ENCODE results near the gene FBXO42. TPM values are rescaled to one million over a fixed set of nuclear protein-coding genes. Genes with fewer than 3 reads are reported as not detected.

FBXO42 gene
- 9.4 and 9.9 TPM in 2 replicates for total RNA-seq (2012; rRNA removed)

DNA sequence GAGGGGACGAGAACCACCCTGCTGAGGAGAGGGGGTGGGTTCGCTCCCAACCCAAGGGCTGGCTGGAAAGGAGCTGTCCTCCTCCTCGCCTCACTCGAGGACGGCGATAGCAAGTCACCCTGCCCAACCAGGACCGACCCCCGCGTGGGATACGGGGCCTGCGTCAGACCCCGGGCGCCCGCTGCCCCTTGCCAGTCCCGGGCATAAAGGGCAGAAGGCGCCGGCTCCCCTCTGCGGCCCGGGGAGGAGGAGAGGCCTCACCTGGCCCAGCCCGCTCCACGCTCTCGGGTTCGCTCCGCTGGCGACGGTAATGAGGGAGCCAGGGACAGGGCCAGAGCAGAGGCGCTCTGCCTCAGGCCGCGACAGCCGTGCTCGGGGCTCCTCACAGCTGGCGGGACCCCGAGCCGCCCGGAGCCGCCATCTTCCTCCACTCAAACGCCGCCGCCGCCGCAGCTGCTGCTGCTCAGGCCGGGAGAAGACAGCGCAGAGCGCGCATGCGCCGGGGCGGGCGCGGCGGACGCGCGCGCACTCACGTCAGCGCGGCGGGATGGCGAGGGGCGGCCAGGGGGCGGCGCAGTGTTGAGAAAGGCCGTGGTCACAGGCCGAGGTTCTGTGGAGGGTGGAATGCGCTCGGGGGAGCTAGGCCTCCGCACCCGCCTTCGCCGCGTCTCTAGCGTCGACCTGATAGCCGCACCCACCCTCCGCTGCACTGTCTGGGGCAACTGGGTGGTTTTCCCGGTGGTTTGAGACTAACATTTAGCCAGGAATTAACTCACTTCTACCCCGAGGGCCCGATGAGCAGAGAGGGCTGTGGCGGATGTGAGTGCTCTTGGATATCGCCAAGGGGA, at the start of gene FBXO42:
Gene FBXO42, minus strand, starts transcription at position 487 of the 848 bp plus-strand sequence. CDS start 37,062 bp downstream, outside the sequence.
- Histone ChIP-seq H3K27me3 (ENCODE audit: control insufficient read depth, insufficient read depth, low read length) (no peaks in the 10 kb centered on the region), H3K4me2 (ENCODE audit: low read length) (peak within 1 kb of the TSS; percentile 94), H3K4me3 (ENCODE audit: low read length) (peak within 1 kb of the TSS; percentile 97), H3K9ac (ENCODE audit: low read depth, low read length) (peak within 1 kb of the TSS; percentile 98), H3K4me1 (ENCODE audit: control insufficient read depth, insufficient read depth, low read length) (peaks cover 30% of the 10 kb centered on the region), H3K36me3 (ENCODE audit: insufficient read depth, low read length) (no peaks in the 10 kb centered on the region), H3K9me3 (replicated peaks; ENCODE audit: low read length) (no peaks in the 10 kb centered on the region)

DNA sequence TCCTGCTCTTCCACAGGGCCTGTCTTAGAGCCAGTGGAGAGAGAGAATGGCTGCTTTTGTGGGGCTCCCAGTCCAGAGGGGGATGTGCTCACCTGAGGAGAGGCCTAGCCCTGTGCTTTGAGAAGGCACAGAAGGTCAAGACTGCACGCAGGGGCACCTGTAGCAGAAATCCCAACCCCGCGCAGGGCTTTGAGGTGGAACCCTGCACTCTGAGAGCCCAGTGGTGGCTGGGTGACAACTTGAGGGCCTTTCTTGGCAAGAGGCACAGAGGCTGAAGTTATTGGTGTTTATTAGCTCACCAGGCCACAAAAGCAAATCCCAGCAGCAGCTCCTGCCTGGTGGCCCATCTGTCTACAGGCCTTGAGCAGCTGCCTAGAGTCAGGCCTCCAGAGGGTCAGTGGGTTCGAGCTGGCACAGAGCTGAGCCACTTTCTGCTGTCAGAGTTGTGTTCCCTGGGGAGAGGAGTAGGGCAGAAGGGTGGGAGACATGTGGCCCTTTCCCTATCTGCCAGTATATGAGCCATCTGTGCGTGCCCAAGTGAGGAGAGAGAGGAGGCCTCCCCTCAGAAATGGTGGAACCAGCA, 46.2 kb upstream of the FBXO42 start:
- H3K9me3 ChIP-seq (replicated peaks; ENCODE audit: low read length): no peaks in the 10 kb centered on the region
- H3K27me3 ChIP-seq (ENCODE audit: control insufficient read depth, insufficient read depth, low read length): no peaks in the 10 kb centered on the region
- H3K9ac ChIP-seq (ENCODE audit: low read depth, low read length): no peak overlapping the region
- H3K4me2 ChIP-seq (ENCODE audit: low read length): no peak overlapping the region
- no peak overlapping the region for H3K4me3 ChIP-seq (ENCODE audit: low read length)
- H3K4me1 ChIP-seq (ENCODE audit: control insufficient read depth, insufficient read depth, low read length): peaks cover 35% of the 10 kb centered on the region
- H3K36me3 ChIP-seq (ENCODE audit: insufficient read depth, low read length): peaks cover 38% of the 10 kb centered on the region

DNA sequence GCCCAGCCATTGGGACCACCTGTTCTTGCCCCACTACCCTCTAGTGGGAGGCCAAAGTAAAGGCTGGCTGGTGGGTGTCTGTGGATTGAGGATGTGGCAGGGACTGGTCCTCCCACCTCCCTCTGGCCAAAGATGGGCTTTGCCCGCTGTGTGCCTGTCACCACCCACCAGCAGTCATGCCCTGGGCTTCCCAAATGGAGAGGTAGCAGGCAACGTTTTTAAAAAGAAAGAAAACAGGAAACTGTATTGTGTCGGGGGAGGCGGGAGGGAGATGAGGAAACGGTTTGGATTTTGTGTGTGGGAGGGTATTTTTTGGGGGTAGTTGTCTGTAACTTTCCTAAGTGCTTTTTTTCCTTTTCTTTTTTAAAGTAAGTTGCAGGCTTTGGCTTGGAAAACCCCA, 44.8 kb upstream of the FBXO42 start:
- no peaks in the 10 kb centered on the region for H3K9me3 ChIP-seq (replicated peaks; ENCODE audit: low read length)
- peaks cover 42% of the 10 kb centered on the region for H3K36me3 ChIP-seq (ENCODE audit: insufficient read depth, low read length)
- H3K9ac ChIP-seq (ENCODE audit: low read depth, low read length): no peak overlapping the region
- H3K4me3 ChIP-seq (ENCODE audit: low read length): no peak overlapping the region
- H3K27me3 ChIP-seq (ENCODE audit: control insufficient read depth, insufficient read depth, low read length): no peaks in the 10 kb centered on the region
- H3K4me1 ChIP-seq (ENCODE audit: control insufficient read depth, insufficient read depth, low read length): peaks cover 40% of the 10 kb centered on the region
- H3K4me2 ChIP-seq (ENCODE audit: low read length): peak overlapping the region; percentile 42

- Histone ChIP-seq H3K4me2 (ENCODE audit: low read length) (peak overlapping the region; percentile 42), H3K27me3 (ENCODE audit: control insufficient read depth, insufficient read depth, low read length) (no peaks in the 10 kb centered on the region), H3K4me3 (ENCODE audit: low read length) (no peak overlapping the region), H3K9ac (ENCODE audit: low read depth, low read length) (no peak overlapping the region), H3K4me1 (ENCODE audit: control insufficient read depth, insufficient read depth, low read length) (peaks cover 46% of the 10 kb centered on the region), H3K36me3 (ENCODE audit: insufficient read depth, low read length) (peaks cover 42% of the 10 kb centered on the region), H3K9me3 (replicated peaks; ENCODE audit: low read length) (no peaks in the 10 kb centered on the region)
Measured at GRCh38 chr1:16396591-16396990, 44.3 kb upstream of the FBXO42 start.

DNA sequence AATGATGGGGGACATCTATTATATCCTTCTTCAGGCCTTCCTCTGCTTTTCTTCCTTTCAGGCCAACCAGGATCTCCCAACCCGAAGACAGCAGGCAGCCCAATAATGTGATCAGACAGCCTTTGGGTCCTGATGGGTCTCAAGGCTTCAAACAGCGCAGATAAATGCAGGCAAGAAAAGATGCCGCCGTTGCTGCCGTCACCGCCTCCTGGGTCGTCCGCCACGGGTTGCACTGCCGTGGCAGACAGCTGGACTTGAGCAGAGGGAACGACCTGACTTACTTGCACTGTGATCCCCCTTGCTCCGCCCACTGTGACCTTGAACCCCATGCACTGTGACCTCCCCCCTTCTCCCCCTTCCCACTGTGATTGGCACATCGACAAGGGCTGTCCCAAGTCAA, 42.7 kb upstream of the FBXO42 start:
- H3K9me3 ChIP-seq (replicated peaks; ENCODE audit: low read length): no peaks in the 10 kb centered on the region
- H3K9ac ChIP-seq (ENCODE audit: low read depth, low read length): no peak overlapping the region
- H3K4me1 ChIP-seq (ENCODE audit: control insufficient read depth, insufficient read depth, low read length): peaks cover 49% of the 10 kb centered on the region
- peaks cover 42% of the 10 kb centered on the region for H3K36me3 ChIP-seq (ENCODE audit: insufficient read depth, low read length)
- no peaks in the 10 kb centered on the region for H3K27me3 ChIP-seq (ENCODE audit: control insufficient read depth, insufficient read depth, low read length)
- no peak overlapping the region for H3K4me2 ChIP-seq (ENCODE audit: low read length)
- no peak overlapping the region for H3K4me3 ChIP-seq (ENCODE audit: low read length)

DNA sequence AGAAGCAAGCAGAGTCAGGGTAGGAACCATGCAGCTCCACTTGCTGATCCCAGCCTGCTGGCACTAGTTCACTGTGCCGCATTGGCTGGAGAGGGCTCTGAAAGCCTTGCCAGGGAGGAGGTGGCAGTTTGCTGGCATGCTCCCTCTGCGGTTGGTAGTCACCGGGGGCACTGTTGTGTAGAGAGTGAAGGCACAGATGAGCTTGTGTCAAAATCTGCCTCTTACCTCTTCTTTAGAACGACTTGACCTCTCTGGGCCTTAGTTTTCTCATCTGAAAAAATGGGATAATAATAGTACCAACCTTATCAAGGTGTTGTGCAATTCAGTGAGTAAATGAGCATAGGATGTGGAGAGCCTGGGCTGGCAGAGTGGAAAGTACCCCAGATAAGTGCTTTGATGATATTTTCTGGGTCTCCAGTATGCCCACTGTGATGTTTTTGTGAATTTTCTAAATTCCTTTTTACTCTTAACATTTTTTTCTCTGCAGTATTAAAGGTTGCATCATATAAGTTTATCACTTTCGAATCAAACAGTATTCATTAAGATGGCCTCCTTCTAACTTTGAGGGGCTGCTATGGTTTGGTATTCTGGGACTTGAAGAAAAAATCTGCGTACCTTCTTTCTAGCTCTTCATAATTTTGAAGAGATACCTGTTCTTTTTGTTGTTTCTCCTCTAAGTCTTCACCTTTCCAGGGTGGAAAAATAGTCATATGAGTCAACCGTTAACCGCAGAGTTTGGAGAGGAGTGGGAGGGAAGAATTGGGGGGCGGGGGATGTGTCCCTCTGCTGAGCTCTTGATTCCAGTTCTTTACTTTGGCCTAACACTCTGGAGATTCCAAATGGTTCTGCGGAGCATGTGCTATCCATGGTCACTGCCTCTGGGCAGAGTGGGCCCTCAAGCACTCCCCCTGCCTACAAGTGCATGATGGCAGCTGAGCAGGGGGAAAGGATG, 41.6 kb upstream of the FBXO42 start:
- Histone ChIP-seq H3K9me3 (replicated peaks; ENCODE audit: low read length) (no peaks in the 10 kb centered on the region), H3K36me3 (ENCODE audit: insufficient read depth, low read length) (peaks cover 32% of the 10 kb centered on the region), H3K4me3 (ENCODE audit: low read length) (no peak overlapping the region), H3K4me2 (ENCODE audit: low read length) (no peak overlapping the region), H3K27me3 (ENCODE audit: control insufficient read depth, insufficient read depth, low read length) (no peaks in the 10 kb centered on the region), H3K4me1 (ENCODE audit: control insufficient read depth, insufficient read depth, low read length) (peaks cover 49% of the 10 kb centered on the region), H3K9ac (ENCODE audit: low read depth, low read length) (no peak overlapping the region)

DNA sequence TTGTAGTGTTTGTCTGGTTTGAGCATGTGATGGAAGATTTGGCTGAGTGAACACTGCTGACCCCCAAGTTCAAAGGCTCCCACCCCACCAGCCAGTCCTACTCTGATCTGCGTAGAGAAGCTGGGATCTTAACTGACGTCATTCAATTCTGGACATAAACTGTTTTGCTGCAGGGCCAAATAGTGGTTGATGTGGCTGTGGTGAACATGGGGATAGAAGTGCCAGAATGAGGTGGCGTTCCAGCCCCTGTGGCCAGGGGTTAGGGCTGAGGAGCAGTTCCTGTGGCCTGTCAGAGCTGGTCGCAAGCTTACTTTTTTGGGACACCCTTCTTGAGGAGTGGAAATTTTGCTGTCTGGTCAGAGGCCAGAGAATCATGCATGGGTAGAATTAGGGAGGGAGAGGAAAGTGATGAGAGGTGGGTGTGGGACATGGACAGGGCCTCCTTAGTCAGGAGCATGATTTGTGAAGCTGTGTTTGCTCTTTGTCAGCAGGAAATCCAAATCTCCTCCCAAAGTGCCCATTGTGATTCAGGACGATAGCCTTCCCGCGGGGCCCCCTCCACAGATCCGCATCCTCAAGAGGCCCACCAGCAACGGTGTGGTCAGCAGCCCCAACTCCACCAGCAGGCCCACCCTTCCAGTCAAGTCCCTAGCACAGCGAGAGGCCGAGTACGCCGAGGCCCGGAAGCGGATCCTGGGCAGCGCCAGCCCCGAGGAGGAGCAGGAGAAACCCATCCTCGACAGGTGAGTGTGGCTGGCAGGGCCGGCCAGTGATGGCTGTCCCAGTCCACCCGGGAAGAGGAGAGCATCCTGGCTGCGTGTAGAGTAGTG, 40.7 kb upstream of the FBXO42 start:
- no peak overlapping the region for H3K9ac ChIP-seq (ENCODE audit: low read depth, low read length)
- H3K4me3 ChIP-seq (ENCODE audit: low read length): no peak overlapping the region
- no peaks in the 10 kb centered on the region for H3K27me3 ChIP-seq (ENCODE audit: control insufficient read depth, insufficient read depth, low read length)
- H3K9me3 ChIP-seq (replicated peaks; ENCODE audit: low read length): no peaks in the 10 kb centered on the region
- H3K4me2 ChIP-seq (ENCODE audit: low read length): no peak overlapping the region
- peaks cover 28% of the 10 kb centered on the region for H3K36me3 ChIP-seq (ENCODE audit: insufficient read depth, low read length)
- H3K4me1 ChIP-seq (ENCODE audit: control insufficient read depth, insufficient read depth, low read length): peaks cover 49% of the 10 kb centered on the region

- no peak overlapping the region for H3K4me3 ChIP-seq (ENCODE audit: low read length)
- H3K36me3 ChIP-seq (ENCODE audit: insufficient read depth, low read length): peaks cover 26% of the 10 kb centered on the region
- H3K4me1 ChIP-seq (ENCODE audit: control insufficient read depth, insufficient read depth, low read length): peaks cover 51% of the 10 kb centered on the region
- H3K27me3 ChIP-seq (ENCODE audit: control insufficient read depth, insufficient read depth, low read length): no peaks in the 10 kb centered on the region
- H3K4me2 ChIP-seq (ENCODE audit: low read length): peak overlapping the region; percentile 26
- no peaks in the 10 kb centered on the region for H3K9me3 ChIP-seq (replicated peaks; ENCODE audit: low read length)
- H3K9ac ChIP-seq (ENCODE audit: low read depth, low read length): no peak overlapping the region
Measured at GRCh38 chr1:16391411-16391810, 39.1 kb upstream of the FBXO42 start.

- Histone ChIP-seq H3K36me3 (ENCODE audit: insufficient read depth, low read length) (no peaks in the 10 kb centered on the region), H3K9ac (ENCODE audit: low read depth, low read length) (peak overlapping the region; percentile 29), H3K27me3 (ENCODE audit: control insufficient read depth, insufficient read depth, low read length) (no peaks in the 10 kb centered on the region), H3K9me3 (replicated peaks; ENCODE audit: low read length) (no peaks in the 10 kb centered on the region), H3K4me3 (ENCODE audit: low read length) (peak overlapping the region; percentile 65), H3K4me2 (ENCODE audit: low read length) (peak overlapping the region; percentile 95), H3K4me1 (ENCODE audit: control insufficient read depth, insufficient read depth, low read length) (peaks cover 50% of the 10 kb centered on the region)
Measured at GRCh38 chr1:16387201-16388188, 35.2 kb upstream of the FBXO42 start.
